GM12874 (cell line): ENCODE results near the gene ST6GALNAC2.

Source experiments
- CTCF ChIP-seq: IDR thresholded peaks from 2 replicates; pipeline ENCODE4 v1.5.1; 2011; ENCODE audit warnings: low read depth, mild to moderate bottlenecking, control low read depth, low read length, moderate library complexity; ENCODE audit not compliant: insufficient read depth

The ST6GALNAC2 gene

GRCh38 chr17:76530095-76530723 lies 55.5 kb downstream of the ST6GALNAC2 start:
- TF ChIP-seq CTCF: no peak

DNA sequence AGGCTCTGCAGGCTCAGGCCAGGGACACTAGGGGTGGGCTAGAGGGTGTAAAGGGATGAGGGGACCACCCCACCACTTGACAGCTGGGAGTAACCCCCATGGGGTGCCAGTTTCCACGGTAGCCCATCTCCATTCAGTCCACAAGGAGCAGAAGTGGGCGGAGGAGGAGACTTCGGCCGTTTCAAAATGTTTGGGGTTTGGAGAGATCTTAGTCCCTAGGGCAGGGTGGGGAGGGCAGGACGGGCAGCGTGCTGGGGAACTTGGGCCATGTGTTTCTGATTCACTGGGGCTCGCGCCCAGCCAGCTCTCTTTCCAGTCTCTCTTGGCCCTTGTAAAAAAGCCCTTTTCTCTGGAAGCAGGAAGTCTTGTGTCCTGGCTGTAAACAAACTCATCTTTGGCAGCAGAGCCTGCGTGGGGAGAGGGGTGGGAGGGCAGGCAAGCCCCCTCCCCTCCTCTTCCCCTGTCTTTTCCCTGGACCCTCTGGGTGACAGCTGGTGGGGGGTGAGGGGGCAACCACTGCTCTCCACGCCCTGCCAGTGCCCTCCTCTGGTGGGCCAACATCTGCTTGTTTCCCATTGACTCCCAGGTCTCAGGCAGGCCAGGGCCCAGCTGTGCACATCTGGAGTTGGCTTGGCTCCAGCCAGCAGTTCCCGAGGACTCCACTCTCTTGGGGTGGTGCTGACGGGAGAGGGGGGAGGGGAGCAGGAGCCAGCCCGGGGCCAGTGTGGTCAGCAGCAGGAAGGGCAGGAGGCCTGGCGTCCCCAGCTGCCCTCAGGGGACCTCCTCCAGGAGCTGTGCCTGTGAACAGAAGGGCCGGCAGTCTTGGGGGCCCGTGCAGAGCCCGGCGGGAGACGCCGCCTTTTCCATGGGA lies 56.2 kb downstream of the ST6GALNAC2 start:
- no peak for TF ChIP-seq CTCF

GRCh38 chr17:76528528-76529223 lies 57.0 kb downstream of the ST6GALNAC2 start:
- no peak for TF ChIP-seq CTCF

DNA sequence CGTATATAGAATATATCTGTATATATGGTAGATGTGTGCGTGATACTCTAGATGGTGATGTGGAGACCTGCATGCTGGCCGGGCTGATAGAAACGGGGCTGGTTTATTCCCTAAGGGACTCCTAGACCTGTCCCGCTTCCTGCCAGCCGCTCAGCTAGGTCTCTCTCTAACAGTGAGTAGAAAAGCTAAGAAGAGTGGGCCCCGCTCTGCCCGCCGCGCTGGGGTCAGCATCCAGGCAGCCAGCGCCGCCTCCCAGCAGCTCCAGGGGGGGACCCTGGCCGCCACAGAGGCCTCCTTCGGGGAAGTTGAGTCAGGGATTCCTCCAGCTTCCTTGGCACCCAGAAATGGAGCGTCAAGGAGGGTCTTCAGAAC lies 57.5 kb downstream of the ST6GALNAC2 start:
- TF ChIP-seq CTCF: no peak

DNA sequence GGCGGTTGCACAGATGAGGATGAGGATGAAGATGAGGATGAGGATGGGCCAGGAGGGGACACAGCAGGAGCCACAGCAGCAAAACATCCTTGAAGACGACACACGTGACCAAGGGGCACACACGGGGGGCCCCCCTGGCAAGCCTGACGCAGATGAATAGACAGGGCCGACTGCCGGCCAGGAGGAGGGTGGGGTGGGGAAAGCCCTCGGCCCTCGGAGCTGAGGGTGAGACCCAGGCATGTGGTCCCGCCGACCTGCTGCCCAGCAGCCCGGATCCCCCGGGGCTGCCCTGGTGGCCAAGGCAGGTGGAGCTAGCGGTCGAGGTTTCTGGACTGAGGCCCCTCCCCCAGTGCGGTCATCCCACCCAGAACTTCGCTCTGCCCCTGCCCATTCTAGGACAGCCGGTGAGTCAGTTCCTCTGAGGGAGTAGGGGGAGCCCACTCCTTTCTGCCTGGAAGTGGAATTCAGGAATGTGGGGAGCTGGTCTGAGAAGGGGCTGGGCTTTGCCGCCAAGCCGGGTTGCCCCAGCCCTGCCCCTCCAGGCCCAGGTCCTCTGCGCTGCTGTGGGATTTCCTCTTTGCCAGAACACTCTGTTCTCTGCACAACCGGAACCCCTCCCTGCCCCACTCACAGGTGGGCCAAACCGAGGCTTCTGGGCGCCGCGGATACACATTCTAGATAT lies 58.1 kb downstream of the ST6GALNAC2 start:
- TF ChIP-seq CTCF: no peak

GRCh38 chr17:76524598-76525512 lies 60.8 kb downstream of the ST6GALNAC2 start:
- no peak for TF ChIP-seq CTCF
